Chondrocyte (in vitro differentiated cells): ENCODE data around the gene SLC2A4RG. TPM values are rescaled to one million over a fixed set of nuclear protein-coding genes. Genes with fewer than 3 reads are reported as not detected.

Experiments
- DNase-seq: peaks from one replicate; pipeline ENCODE4 v3.0.0; 2021; ENCODE audit warnings: mixed read lengths, low spot score
- H3K27ac Mint-ChIP-seq: one replicate; pipeline ENCODE4 v1.8.0; 2021; ENCODE audit warnings: mild to moderate bottlenecking, moderate library complexity, mixed read lengths; ENCODE audit not compliant: unreplicated experiment
- H3K27me3 Mint-ChIP-seq: 2 replicates; pipeline ENCODE4 v1.8.0; 2021; ENCODE audit warnings: low read depth, mixed read lengths
- H3K36me3 Mint-ChIP-seq: 2 replicates; pipeline ENCODE4 v1.8.0; 2021; ENCODE audit warnings: low read depth, mixed read lengths
- H3K4me1 Mint-ChIP-seq: 2 replicates; pipeline ENCODE4 v1.8.0; 2021; ENCODE audit warnings: low read depth, mild to moderate bottlenecking, mixed read lengths
- H3K4me3 Mint-ChIP-seq: one replicate; pipeline ENCODE4 v1.8.0; 2021; ENCODE audit warnings: mild to moderate bottlenecking, moderate library complexity, mixed read lengths; ENCODE audit not compliant: unreplicated experiment
- H3K9me3 Mint-ChIP-seq: 2 replicates; pipeline ENCODE4 v1.8.0; 2021; ENCODE audit warnings: low read depth, mixed read lengths
- CTCF ChIP-seq: fragments of 200-600 bp; sonication (generic); IDR thresholded peaks from 2 replicates; pipeline ENCODE4 v1.5.0; 2021; ENCODE audit warnings: antibody characterized with exemption, mild to moderate bottlenecking, moderate library complexity
- total RNA-seq: library from RNA; stranded (reverse); gene quantifications from 3 replicates; pipeline ENCODE4 v1.2.1, GENCODE V29; 2021

Gene SLC2A4RG
- total RNA-seq, 1 donor from 2014 or later = 101 TPM

- H3K27me3 Mint-ChIP-seq = no peaks in the 10 kb centered on the region
- no peaks in the 10 kb centered on the region for H3K9me3 Mint-ChIP-seq
- no peak for TF ChIP-seq CTCF
- peaks cover 4% of the 10 kb centered on the region for H3K4me1 Mint-ChIP-seq
- H3K27ac Mint-ChIP-seq = no peak overlapping the region
- DNase-seq = no peak
- H3K36me3 Mint-ChIP-seq = peaks cover 2% of the 10 kb centered on the region
- no peak overlapping the region for H3K4me3 Mint-ChIP-seq
Observed at GRCh38 chr20:63787302-63787701, 47.7 kb downstream of the SLC2A4RG start.

- Mint-ChIP-seq H3K36me3 (peaks cover 2% of the 10 kb centered on the region), H3K27me3 (no peaks in the 10 kb centered on the region), H3K27ac (no peak overlapping the region), H3K9me3 (no peaks in the 10 kb centered on the region), H3K4me3 (no peak overlapping the region), H3K4me1 (peaks cover 4% of the 10 kb centered on the region)
- TF ChIP-seq CTCF = no peak
- DNase-seq = no peak
Observed at GRCh38 chr20:63787749-63788148, 48.2 kb downstream of the SLC2A4RG start.

- Mint-ChIP-seq H3K4me1 (peaks cover 4% of the 10 kb centered on the region), H3K36me3 (peaks cover 2% of the 10 kb centered on the region), H3K27ac (no peak overlapping the region), H3K9me3 (no peaks in the 10 kb centered on the region), H3K4me3 (no peak overlapping the region), H3K27me3 (no peaks in the 10 kb centered on the region)
- no peak for DNase-seq
- no peak for TF ChIP-seq CTCF
Observed at GRCh38 chr20:63789836-63790571, 50.4 kb downstream of the SLC2A4RG start.

- peaks cover 4% of the 10 kb centered on the region for H3K4me1 Mint-ChIP-seq
- no peak for DNase-seq
- H3K4me3 Mint-ChIP-seq = no peak overlapping the region
- no peak overlapping the region for H3K27ac Mint-ChIP-seq
- H3K36me3 Mint-ChIP-seq = peaks cover 2% of the 10 kb centered on the region
- no peak for TF ChIP-seq CTCF
- H3K9me3 Mint-ChIP-seq = no peaks in the 10 kb centered on the region
- H3K27me3 Mint-ChIP-seq = no peaks in the 10 kb centered on the region
Observed at GRCh38 chr20:63790572-63791168, 51.1 kb downstream of the SLC2A4RG start.

- H3K27ac Mint-ChIP-seq = no peak overlapping the region
- H3K4me1 Mint-ChIP-seq = peaks cover 4% of the 10 kb centered on the region
- no peaks in the 10 kb centered on the region for H3K9me3 Mint-ChIP-seq
Observed at GRCh38 chr20:63791497-63792156, 52.1 kb downstream of the SLC2A4RG start.

More at GRCh38 chr20:63791497-63792156, 52.1 kb downstream of the SLC2A4RG start:
- no peak for DNase-seq
- Mint-ChIP-seq H3K27me3 (no peaks in the 10 kb centered on the region), H3K36me3 (peaks cover 2% of the 10 kb centered on the region), H3K4me3 (no peak overlapping the region)
- TF ChIP-seq CTCF = no peak
